Smooth muscle cell (in vitro differentiated cells): ENCODE data around the gene BIRC5. TPM values are rescaled to one million over a fixed set of nuclear protein-coding genes. Genes with fewer than 3 reads are reported as not detected.

Experiments
- DNase-seq: peaks from one replicate; lab custom pipeline; 2025; ENCODE audit not compliant: unreplicated experiment; lab: John Stamatoyannopoulos, UW
- H2AFZ ChIP-seq: fragments of 200-600 bp; sonication (generic); 2 replicates; pipeline ENCODE4 v1.6.0; 2016; ENCODE audit warnings: antibody characterized with exemption, low read depth, mild to moderate bottlenecking
- H3F3A ChIP-seq: fragments of 200-600 bp; sonication (generic); 2 replicates; pipeline ENCODE4 v1.6.0; 2017; ENCODE audit warnings: antibody characterized with exemption, low read depth
- H3K27ac ChIP-seq: fragments of 200-600 bp; sonication (generic); 2 replicates; pipeline ENCODE4 v1.5.1; 2016; ENCODE audit warnings: low read depth, mild to moderate bottlenecking
- H3K27me3 ChIP-seq: fragments of 200-600 bp; sonication (generic); 2 replicates; pipeline ENCODE4 v1.6.1; 2016; ENCODE audit warnings: low read depth, mild to moderate bottlenecking
- H3K36me3 ChIP-seq: fragments of 200-600 bp; sonication (generic); 2 replicates; pipeline ENCODE4 v1.5.1; 2016; ENCODE audit warnings: low read depth
- H3K4me1 ChIP-seq: fragments of 200-600 bp; sonication (generic); 2 replicates; pipeline ENCODE4 v1.5.1; 2016; ENCODE audit warnings: low read depth
- H3K4me2 ChIP-seq: fragments of 200-600 bp; sonication (generic); 2 replicates; pipeline ENCODE4 v1.6.0; 2016; ENCODE audit warnings: mild to moderate bottlenecking
- H3K4me3 ChIP-seq: fragments of 200-600 bp; sonication (generic); 2 replicates; pipeline ENCODE4 v1.5.1; 2016; ENCODE audit warnings: mild to moderate bottlenecking
- H3K79me2 ChIP-seq: fragments of 200-600 bp; sonication (generic); 2 replicates; pipeline ENCODE4 v1.6.0; 2016; ENCODE audit warnings: low read depth, mild to moderate bottlenecking
- H3K9ac ChIP-seq: fragments of 200-600 bp; sonication (generic); 2 replicates; pipeline ENCODE4 v1.6.0; 2016; ENCODE audit warnings: low read depth
- H3K9me3 ChIP-seq: fragments of 200-600 bp; sonication (generic); replicated peaks from 2 replicates; pipeline ENCODE4 v1.5.1; 2016; ENCODE audit warnings: low read depth
- H4K20me1 ChIP-seq: fragments of 200-600 bp; sonication (generic); 2 replicates; pipeline ENCODE4 v1.6.0; 2016; ENCODE audit warnings: low read depth
- CTCF ChIP-seq: fragments of 200-600 bp; sonication (generic); IDR thresholded peaks from 2 replicates; pipeline ENCODE4 v1.5.1; 2017; ENCODE audit warnings: borderline replicate concordance, mild to moderate bottlenecking, antibody characterized with exemption; ENCODE audit not compliant: insufficient read depth, poor library complexity, severe bottlenecking
- WGBS: methylation state at CpG from one replicate; pipeline ENCODE4 v1.1.7; 2016; ENCODE audit warnings: low lambda C conversion rate; 5-methylcytosine and 5-hydroxymethylcytosine counted together
- polyA plus RNA-seq: library from polyadenylated mRNA; unstranded; fragments of >200 nt; fragmentation: Nextera tagmentation; extraction: Ambion mirVana; gene quantifications from 2 replicates; pipeline ENCODE4 v1.2.1, GENCODE V29; 2016
- total RNA-seq: library from RNA; depleted of rRNA; stranded (reverse); fragments of >200 nt; gene quantifications from 2 replicates; pipeline ENCODE4 v1.2.3, GENCODE V29; 2014

The BIRC5 gene
- total and polyA plus RNA-seq, 2 experiments from 2014 or later, result 7.7 to 15.6 TPM

DNA sequence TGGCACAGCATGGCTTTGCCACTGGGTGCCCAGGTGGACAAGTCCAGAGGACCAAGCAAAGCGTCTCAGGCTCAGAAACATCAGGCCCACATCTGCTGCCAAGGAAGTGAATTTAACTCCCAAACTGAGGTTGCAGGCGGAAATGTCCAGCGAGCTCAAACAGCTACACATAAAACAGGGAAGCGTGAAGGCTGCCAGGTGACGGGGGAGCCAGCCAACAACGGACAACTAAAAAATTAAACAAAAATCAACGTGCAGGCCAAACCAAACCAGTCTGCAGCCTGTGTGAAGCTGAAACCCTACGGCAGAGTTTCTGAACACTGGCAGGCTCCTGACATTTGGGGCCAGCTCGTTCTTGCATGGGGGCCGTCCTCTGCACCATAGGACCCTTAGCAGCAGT lies 29.7 kb upstream of the BIRC5 start:
- Histone ChIP-seq H3K27ac (no peak overlapping the region), H3K4me2 (no peak overlapping the region), H2AFZ (no peak overlapping the region), H3K9me3 (no peaks in the 10 kb centered on the region), H4K20me1 (no peaks in the 10 kb centered on the region), H3K4me3 (no peak overlapping the region), H3K9ac (no peak overlapping the region), H3K4me1 (peaks cover 16% of the 10 kb centered on the region), H3K36me3 (no peaks in the 10 kb centered on the region), H3F3A (peaks cover 13% of the 10 kb centered on the region), H3K79me2 (peaks cover 9% of the 10 kb centered on the region), H3K27me3 (no peaks in the 10 kb centered on the region)
- DNase-seq, result no peak
- 96% methylated on average over 10 of the region's 10 CpGs for WGBS
- TF ChIP-seq CTCF, result no peak

GRCh38 chr17:78184868-78185267 lies 29.2 kb upstream of the BIRC5 start:
- TF ChIP-seq CTCF, result no peak
- Histone ChIP-seq H3K79me2 (peaks cover 9% of the 10 kb centered on the region), H3K9me3 (no peaks in the 10 kb centered on the region), H2AFZ (no peak overlapping the region), H3F3A (peaks cover 11% of the 10 kb centered on the region), H3K4me1 (peaks cover 16% of the 10 kb centered on the region), H3K27ac (no peak overlapping the region), H3K27me3 (no peaks in the 10 kb centered on the region), H3K36me3 (no peaks in the 10 kb centered on the region), H4K20me1 (no peaks in the 10 kb centered on the region), H3K9ac (no peak overlapping the region), H3K4me2 (no peak overlapping the region), H3K4me3 (no peak overlapping the region)
- WGBS, result 94% methylated on average over 9 of the region's 9 CpGs
- no peak for DNase-seq

GRCh38 chr17:78185981-78186691 lies 27.9 kb upstream of the BIRC5 start:
- H3K36me3 ChIP-seq, result no peaks in the 10 kb centered on the region
- no peak for DNase-seq

More at GRCh38 chr17:78185981-78186691, 27.9 kb upstream of the BIRC5 start:
- WGBS, result 57% methylated on average over 10 of the region's 10 CpGs
- H3K9ac ChIP-seq, result no peak overlapping the region
- peaks cover 16% of the 10 kb centered on the region for H3K4me1 ChIP-seq
- peaks cover 9% of the 10 kb centered on the region for H3K79me2 ChIP-seq
- peak overlapping the region; percentile 96 for H3K4me2 ChIP-seq
- H3K4me3 ChIP-seq, result peak overlapping the region; percentile 83
- H3F3A ChIP-seq, result no peaks in the 10 kb centered on the region
- no peaks in the 10 kb centered on the region for H3K9me3 ChIP-seq
- H3K27me3 ChIP-seq, result no peaks in the 10 kb centered on the region
- TF ChIP-seq CTCF, result no peak
- H3K27ac ChIP-seq, result no peak overlapping the region
- H4K20me1 ChIP-seq, result no peaks in the 10 kb centered on the region
- H2AFZ ChIP-seq, result no peak overlapping the region
